IMR-90 (cell line): Measurements from ENCODE around the gene ARPIN. TPM values are rescaled to one million over a fixed set of nuclear protein-coding genes. Genes with fewer than 3 reads are reported as not detected.

ENCODE experiments used
- ATAC-seq: fragments of 200-7000 bp; cut with Tn5 transposase; 2 replicates; pipeline ENCODE4 v1.9.1; 2020; ENCODE audit warnings: low read depth, mild to moderate bottlenecking, moderate library complexity
- BruUV-seq: library from RNA; stranded (reverse); fragments of 400-500 nt; replicated peaks from 2 replicates; lab custom pipeline; 2021; lab: Mats Ljungman, UMichigan
- CTCF ChIA-PET: fragments of 300-600 bp; formaldehyde crosslinking; extraction: SDS; loops from one replicate; lab custom pipeline; 2021; ENCODE audit warnings: antibody characterized with exemption; lab: Yijun Ruan, JAX
- POLR2A ChIA-PET: fragments of 300-600 bp; sonication (Branson Sonifier 250); formaldehyde crosslinking; loops from one replicate; lab custom pipeline; 2022; ENCODE audit warnings: antibody characterized with exemption; ENCODE audit not compliant: unreplicated experiment; lab: Charles Lee
- DNase-seq: peaks from one replicate; pipeline ENCODE4 v3.0.0; 2013
- H2AFZ ChIP-seq: replicated peaks from 2 replicates; pipeline ENCODE3; 2013; ENCODE audit warnings: low read length, mild to moderate bottlenecking; ENCODE audit not compliant: poor library complexity
- H2AK5ac ChIP-seq: 2 replicates; pipeline ENCODE4 v1.6.1; 2013; ENCODE audit warnings: low read depth, low read length, inconsistent platforms
- H2AK9ac ChIP-seq: replicated peaks from 2 replicates; pipeline ENCODE3; 2013; ENCODE audit warnings: mild to moderate bottlenecking, low read depth, low read length, moderate library complexity; ENCODE audit not compliant: poor library complexity
- H2BK120ac ChIP-seq: 2 replicates; pipeline ENCODE4 v1.6.1; 2013; ENCODE audit warnings: low read depth, low read length, inconsistent platforms
- H2BK15ac ChIP-seq: 3 replicates; pipeline ENCODE4 v1.6.1; 2013; ENCODE audit warnings: low read depth, low read length, inconsistent platforms
- H2BK20ac ChIP-seq: 2 replicates; pipeline ENCODE4 v1.6.1; 2013; ENCODE audit warnings: low read depth, mild to moderate bottlenecking, inconsistent platforms, low read length, moderate library complexity
- H2BK5ac ChIP-seq: 2 replicates; pipeline ENCODE4 v1.6.1; 2013; ENCODE audit warnings: mild to moderate bottlenecking, low read depth, low read length, inconsistent platforms; ENCODE audit not compliant: poor library complexity, severe bottlenecking
- H3K14ac ChIP-seq: replicated peaks from 2 replicates; pipeline ENCODE4 v1.6.1; 2013; ENCODE audit warnings: low read depth, low read length, inconsistent platforms
- H3K18ac ChIP-seq: 2 replicates; pipeline ENCODE4 v1.6.1; 2013; ENCODE audit warnings: low read depth, low read length, control low read depth
- H3K23ac ChIP-seq: 2 replicates; pipeline ENCODE4 v1.6.1; 2013; ENCODE audit warnings: low read depth, low read length, inconsistent platforms
- H3K27ac ChIP-seq: 2 replicates; pipeline ENCODE4 v1.5.1; 2013; ENCODE audit warnings: mild to moderate bottlenecking, control low read depth, low read length; ENCODE audit not compliant: insufficient read depth
- H3K27me3 ChIP-seq: 2 replicates; pipeline ENCODE4 v1.6.1; 2013; ENCODE audit warnings: low read length; ENCODE audit not compliant: control insufficient read depth, insufficient read depth
- H3K36me3 ChIP-seq: 2 replicates; pipeline ENCODE4 v1.6.1; 2013; ENCODE audit warnings: low read length, mixed read lengths; ENCODE audit not compliant: control insufficient read depth, insufficient read depth
- H3K4ac ChIP-seq: 2 replicates; pipeline ENCODE4 v1.6.1; 2013; ENCODE audit warnings: low read depth, low read length, inconsistent platforms
- H3K4me1 ChIP-seq: 2 replicates; pipeline ENCODE4 v1.6.1; 2013; ENCODE audit warnings: low read length, mixed read lengths; ENCODE audit not compliant: control insufficient read depth, insufficient read depth
- H3K4me2 ChIP-seq: 2 replicates; pipeline ENCODE4 v1.6.1; 2013; ENCODE audit warnings: low read depth, mild to moderate bottlenecking, control low read depth, low read length, moderate library complexity
- H3K4me3 ChIP-seq: 2 replicates; pipeline ENCODE4 v1.5.1; 2013; ENCODE audit warnings: low read depth, mild to moderate bottlenecking, control low read depth, low read length, moderate library complexity; ENCODE audit not compliant: insufficient read depth
- H3K56ac ChIP-seq: 2 replicates; pipeline ENCODE4 v1.6.1; 2013; ENCODE audit warnings: low read length, inconsistent platforms; ENCODE audit not compliant: insufficient read depth; ENCODE audit errors: extremely low read depth
- H3K79me1 ChIP-seq, 2 experiments: 2 replicates each; pipeline ENCODE4 v1.6.1; 2013; ENCODE audit warnings: low read length in 2 of 2, inconsistent platforms in 1 of 2, low read depth in 1 of 2
- H3K9ac ChIP-seq: 2 replicates; pipeline ENCODE4 v1.6.1; 2013; ENCODE audit warnings: low read depth, low read length, control low read depth
- H3K9me1 ChIP-seq: 2 replicates; pipeline ENCODE4 v1.6.1; 2013; ENCODE audit warnings: low read length, inconsistent platforms; ENCODE audit not compliant: insufficient read depth
- H3K9me3 ChIP-seq: 2 replicates; pipeline ENCODE4 v1.6.1; 2013; ENCODE audit warnings: low read length; ENCODE audit not compliant: control insufficient read depth, insufficient read depth
- H4K20me1 ChIP-seq: 2 replicates; pipeline ENCODE4 v1.6.1; 2013; ENCODE audit warnings: low read length, inconsistent platforms; ENCODE audit not compliant: insufficient read depth
- H4K5ac ChIP-seq: 2 replicates; pipeline ENCODE4 v1.6.1; 2013; ENCODE audit warnings: mild to moderate bottlenecking, low read depth, low read length, control low read depth
- H4K8ac ChIP-seq, 2 experiments: 2 replicates each; pipeline ENCODE4 v1.6.1; 2013; ENCODE audit warnings: low read depth in 2 of 2, low read length in 2 of 2, control low read depth in 1 of 2, inconsistent platforms in 1 of 2
- H4K91ac ChIP-seq: 2 replicates; pipeline ENCODE4 v1.6.1; 2013; ENCODE audit warnings: low read depth, low read length, inconsistent platforms; ENCODE audit not compliant: insufficient read depth
- BHLHE40 ChIP-seq: fragments of 150-350 bp; IDR thresholded peaks from 2 replicates; pipeline ENCODE4 v1.6.1; 2016; ENCODE audit warnings: mild to moderate bottlenecking, low read depth, low read length
- CEBPB ChIP-seq: IDR thresholded peaks from 2 replicates; pipeline ENCODE4 v1.6.1; 2012; ENCODE audit warnings: low read depth, low read length, improper control_type of control experiment
- CHD1 ChIP-seq: IDR thresholded peaks from 2 replicates; pipeline ENCODE4 v1.6.1; 2012; ENCODE audit warnings: low read depth, low read length, improper control_type of control experiment
- CTCF ChIP-seq: conservative IDR thresholded peaks from 2 replicates; pipeline ENCODE4 v1.5.1; 2012; ENCODE audit warnings: mild to moderate bottlenecking, low read depth, low read length, improper control_type of control experiment
- ELK1 ChIP-seq: fragments of 150-350 bp; IDR thresholded peaks from 2 replicates; pipeline ENCODE4 v1.6.1; 2016; ENCODE audit warnings: low read depth, mild to moderate bottlenecking, low read length, moderate library complexity, borderline replicate concordance
- FOS ChIP-seq: fragments of 150-350 bp; IDR thresholded peaks from 2 replicates; pipeline ENCODE4 v1.6.1; 2016; ENCODE audit warnings: low read depth, low read length
- MAFK ChIP-seq: IDR thresholded peaks from 2 replicates; pipeline ENCODE4 v1.6.1; 2012; ENCODE audit warnings: low read depth, low read length, improper control_type of control experiment
- MXI1 ChIP-seq: IDR thresholded peaks from 2 replicates; pipeline ENCODE4 v1.6.1; 2012; ENCODE audit warnings: low read depth, mild to moderate bottlenecking, low read length, moderate library complexity, borderline replicate concordance
- NFE2L2 ChIP-seq: fragments of 150-350 bp; IDR thresholded peaks from 2 replicates; pipeline ENCODE4 v1.6.1; 2016; ENCODE audit warnings: low read depth, mild to moderate bottlenecking, low read length
- POLR2A ChIP-seq: IDR thresholded peaks from 2 replicates; pipeline ENCODE4 v1.6.1; 2012; ENCODE audit warnings: mild to moderate bottlenecking, low read depth, low read length
- RAD21 ChIP-seq: IDR thresholded peaks from 2 replicates; pipeline ENCODE4 v1.6.1; 2012; ENCODE audit warnings: low read length, improper control_type of control experiment
- RCOR1 ChIP-seq: IDR thresholded peaks from 2 replicates; pipeline ENCODE4 v1.6.1; 2012; ENCODE audit warnings: mild to moderate bottlenecking, low read length, improper control_type of control experiment; ENCODE audit not compliant: insufficient replicate concordance
- RFX5 ChIP-seq: IDR thresholded peaks from 2 replicates; pipeline ENCODE4 v1.8.0; 2012; ENCODE audit warnings: low read depth, mild to moderate bottlenecking, low read length, moderate library complexity
- SMC3 ChIP-seq: fragments of 150-350 bp; IDR thresholded peaks from 2 replicates; pipeline ENCODE4 v1.6.1; 2016; ENCODE audit warnings: low read depth, mild to moderate bottlenecking, antibody characterized with exemption, low read length, moderate library complexity
- USF2 ChIP-seq: fragments of 150-350 bp; IDR thresholded peaks from 2 replicates; pipeline ENCODE4 v1.6.1; 2017; ENCODE audit warnings: mild to moderate bottlenecking, antibody characterized with exemption, low read length, low read depth
- WGBS, 2 experiments: methylation state at CpG; one replicate each; pipeline versions ENCODE4 v1.1.5 to v1.1.7; 2013; ENCODE audit warnings: missing lambda C conversion rate in 2 of 2; ENCODE audit not compliant: insufficient read length in 1 of 2; ENCODE audit errors: extremely low coverage in 2 of 2; 5-methylcytosine and 5-hydroxymethylcytosine counted together
- dilution Hi-C: fragments of 300-500 bp; cut with HindIII; formaldehyde crosslinking; loops from one replicate; pipeline ENCODE4 v1.14.3; 2018; ENCODE audit warnings: low sequenced_read_pairs; ENCODE audit not compliant: unreplicated experiment
- in situ Hi-C: fragments of 300-500 bp; cut with MboI; formaldehyde crosslinking; loops from 3 replicates; pipeline ENCODE4 v1.14.3; 2019; ENCODE audit warnings: low sequenced_read_pairs, inconsistent platforms, mixed read lengths
- intact Hi-C: fragments of 100-400 bp; cut with micrococcal nuclease; formaldehyde crosslinking; loops from 2 replicates; pipeline ENCODE4 v1.10.0; 2022
- polyA plus RNA-seq, 3 experiments: library from polyadenylated mRNA; depleted of rRNA; stranded (reverse); fragments of >200 nt; gene quantifications; 2 replicates each; pipeline ENCODE4 v1.2.3, GENCODE V29; 2012; ENCODE audit warnings: low replicate concordance in 1 of 3
- total RNA-seq: library from RNA; depleted of rRNA; stranded (reverse); fragments of >200 nt; gene quantifications from 2 replicates; pipeline ENCODE4 v1.2.3, GENCODE V29; 2012

The ARPIN gene
- total and polyA plus RNA-seq, 2 of the 4 experiments (the other 2 are of a cell fraction) = 3.9 to 8.8 TPM

- in situ Hi-C loops = no loop called here
- Histone ChIP-seq H3K4me2 (no peak overlapping the region), H3K56ac (no peak overlapping the region), H3K4me1 (no peaks in the 10 kb centered on the region), H3K14ac (no peak overlapping the region), H3K27me3 (no peaks in the 10 kb centered on the region), H3K9me3 (no peaks in the 10 kb centered on the region), H2AK5ac (no peak overlapping the region), H2AK9ac (no peak overlapping the region), H3K9me1 (no peaks in the 10 kb centered on the region), H4K20me1 (no peaks in the 10 kb centered on the region), H2BK5ac (no peak overlapping the region), H3K9ac (no peak overlapping the region), H2BK15ac (no peak overlapping the region), H3K79me1 (peaks cover 0 to 3% of the 10 kb centered on the region in 2 experiments; a peak in 2 of 4 replicates), H3K18ac (no peak overlapping the region), H3K4me3 (no peak overlapping the region), H3K27ac (no peak overlapping the region), H4K5ac (no peak overlapping the region), H2BK120ac (no peak overlapping the region), H3K23ac (no peak overlapping the region), H3K36me3 (peaks cover 27% of the 10 kb centered on the region), H4K91ac (no peak overlapping the region), H2BK20ac (no peak overlapping the region), H4K8ac (no peak overlapping the region), H3K4ac (no peak overlapping the region), H2AFZ (no peak overlapping the region)
- POLR2A ChIA-PET = no interaction called here
- CTCF ChIA-PET = no interaction called here
- dilution Hi-C loops = no loop called here
- WGBS, 2 experiments = no CpG with 5 or more reads among the region's 1 CpG
- TF ChIP-seq CHD1 (no peak), MAFK (no peak), FOS (no peak), BHLHE40 (no peak), CTCF (no peak), RCOR1 (no peak), MXI1 (no peak), USF2 (no peak), RFX5 (no peak), POLR2A (no peak), SMC3 (no peak), CEBPB (no peak), RAD21 (no peak), ELK1 (no peak), NFE2L2 (no peak)
- intact Hi-C loops = no loop called here
- no peak for DNase-seq
- no peak for ATAC-seq
- no TSS peak for BruUV-seq
Observed at GRCh38 chr15:89883518-89883917, 29.2 kb downstream of the ARPIN start.
